IPS-18c (cell line): ENCODE measurements around the gene SLC2A6.

Experiments used
- H3K4me3 ChIP-seq: 2 replicates; pipeline ENCODE4 v1.7.0; 2013; ENCODE audit warnings: low read depth, mild to moderate bottlenecking, low read length, moderate library complexity; ENCODE audit not compliant: insufficient read depth
- H3K9me3 ChIP-seq: one replicate; pipeline ENCODE4 v1.6.1; 2013; ENCODE audit warnings: mild to moderate bottlenecking, low read length, moderate library complexity; ENCODE audit not compliant: control insufficient read depth, insufficient read depth

SLC2A6 gene

DNA sequence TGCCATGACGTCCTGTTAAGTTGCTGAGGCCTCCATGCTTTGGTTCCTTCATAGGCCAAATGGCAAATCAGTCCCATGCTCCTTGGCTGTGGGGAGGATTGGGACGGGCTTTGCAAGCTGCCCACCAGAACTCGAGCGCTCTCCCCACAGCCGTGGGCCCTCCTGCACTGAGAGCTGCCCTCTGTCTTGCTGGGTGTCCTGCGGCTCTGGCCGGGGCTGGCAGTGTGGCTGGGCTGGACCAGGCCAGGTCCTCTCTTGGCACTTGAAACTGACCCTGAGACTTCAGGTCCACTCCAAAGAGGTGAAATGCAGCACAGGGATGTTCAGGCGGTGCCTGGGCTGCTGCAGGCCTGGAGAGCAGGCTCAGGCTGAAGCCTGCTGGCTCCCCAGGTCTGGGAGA is 38.8 kb upstream of the SLC2A6 start:
- Histone ChIP-seq H3K4me3 (no peak overlapping the region), H3K9me3 (peaks cover 2% of the 10 kb centered on the region)

DNA sequence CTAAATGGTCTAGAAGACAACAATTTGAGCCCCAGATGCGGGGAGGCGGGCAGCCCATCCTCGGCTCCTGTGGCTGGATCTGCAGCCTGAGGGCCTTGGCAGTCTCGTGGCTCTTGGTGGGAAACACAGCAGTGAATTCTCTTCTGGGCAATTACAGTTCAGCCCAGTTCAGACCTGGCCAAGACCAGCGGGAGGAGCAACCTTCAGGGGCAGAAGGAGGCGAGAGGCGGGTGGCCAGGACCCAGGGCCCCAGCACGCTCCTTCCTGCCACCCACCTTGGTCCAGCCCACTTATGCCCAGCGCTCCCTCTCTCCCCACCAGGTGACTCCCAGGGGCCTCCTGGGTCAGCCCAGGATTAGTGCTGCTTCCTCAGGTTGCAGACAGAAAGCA is 38.1 kb upstream of the SLC2A6 start:
- Histone ChIP-seq H3K9me3 (no peaks in the 10 kb centered on the region), H3K4me3 (no peak overlapping the region)

DNA sequence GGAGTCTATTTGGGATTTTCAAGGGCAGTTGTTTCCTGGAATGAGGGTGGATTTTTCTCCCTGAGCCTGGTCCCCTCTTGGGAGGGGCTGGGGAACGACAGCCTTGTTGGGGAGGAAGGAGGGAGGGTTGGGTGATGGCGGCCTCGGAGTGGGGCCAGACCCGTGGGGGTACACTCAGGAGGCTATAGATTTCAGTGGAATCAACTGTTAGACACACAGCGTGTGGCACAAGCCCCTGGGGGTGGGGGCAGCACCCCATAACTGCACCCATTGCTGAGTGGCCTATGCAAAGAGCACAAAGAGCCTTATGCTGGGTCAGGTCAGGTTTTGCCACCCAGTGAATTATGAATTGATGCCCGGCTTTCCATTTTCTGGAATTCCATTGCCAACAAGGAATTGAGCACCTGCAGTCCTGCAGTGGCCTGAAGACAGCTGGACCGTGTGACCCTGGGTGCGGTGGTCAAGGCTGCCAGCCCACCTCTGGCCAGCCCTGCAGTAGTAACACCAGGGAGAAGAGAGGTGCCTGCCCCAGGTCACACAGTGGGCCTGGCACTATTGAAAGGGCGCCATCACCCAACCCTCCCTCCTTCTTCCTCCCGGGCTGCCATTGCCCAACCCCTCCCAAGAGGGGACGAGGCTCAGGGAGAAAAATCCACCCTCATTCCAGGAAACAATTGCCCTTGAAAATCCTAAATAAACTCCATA is 37.5 kb upstream of the SLC2A6 start:
- H3K4me3 ChIP-seq = no peak overlapping the region
- H3K9me3 ChIP-seq = no peaks in the 10 kb centered on the region

DNA sequence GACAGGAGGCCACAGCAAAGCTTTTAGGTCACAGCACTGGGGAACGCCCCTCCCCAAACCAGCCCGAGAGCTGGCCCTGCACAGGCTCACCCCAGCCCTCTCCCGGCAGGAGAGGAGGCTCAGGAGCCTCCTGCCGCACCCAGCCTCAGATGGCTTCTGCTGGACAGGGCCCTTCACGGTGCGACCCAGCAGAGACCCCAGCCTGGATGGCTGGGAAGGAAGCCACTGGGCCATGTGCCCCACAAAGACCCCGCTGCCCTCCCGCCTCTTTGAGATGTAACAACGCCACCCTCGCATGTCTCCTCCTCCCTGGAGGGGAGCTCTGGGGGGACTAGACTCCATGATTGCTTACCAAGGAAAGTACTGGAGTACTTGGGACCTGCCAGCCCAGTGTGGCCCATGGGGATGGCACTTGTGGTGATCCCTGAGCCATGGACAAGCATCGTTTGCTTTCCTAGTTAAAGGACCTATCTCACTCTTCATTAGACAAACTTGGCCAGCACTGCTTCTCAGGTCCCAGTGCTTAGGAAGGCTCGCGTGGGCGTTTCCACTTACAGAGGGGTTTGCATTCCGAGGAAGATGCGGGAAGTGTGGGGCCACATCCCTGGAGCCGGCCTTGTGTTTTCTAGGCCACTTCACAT is 36.8 kb upstream of the SLC2A6 start:
- Histone ChIP-seq H3K9me3 (peaks cover 2% of the 10 kb centered on the region), H3K4me3 (no peak overlapping the region)

DNA sequence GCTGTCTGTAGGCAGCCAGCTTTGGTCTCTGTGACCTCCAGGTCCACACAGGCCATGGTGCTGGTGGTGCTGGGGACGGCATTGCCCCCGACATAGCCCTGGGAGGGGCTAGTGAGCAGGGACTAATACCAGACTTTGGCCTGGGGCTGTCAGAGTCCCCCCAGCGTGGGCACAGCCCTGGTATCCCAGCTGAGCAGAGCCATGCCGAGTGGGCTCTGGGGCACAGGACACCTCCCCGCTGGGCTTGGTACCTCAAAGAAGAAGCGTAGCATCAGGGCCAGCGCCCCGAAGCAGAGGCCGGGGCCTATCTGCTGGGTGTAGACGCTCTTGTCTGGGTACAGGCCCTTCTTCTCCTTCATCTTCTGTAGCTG is 36.3 kb upstream of the SLC2A6 start:
- H3K9me3 ChIP-seq = peaks cover 2% of the 10 kb centered on the region
- no peak overlapping the region for H3K4me3 ChIP-seq

DNA sequence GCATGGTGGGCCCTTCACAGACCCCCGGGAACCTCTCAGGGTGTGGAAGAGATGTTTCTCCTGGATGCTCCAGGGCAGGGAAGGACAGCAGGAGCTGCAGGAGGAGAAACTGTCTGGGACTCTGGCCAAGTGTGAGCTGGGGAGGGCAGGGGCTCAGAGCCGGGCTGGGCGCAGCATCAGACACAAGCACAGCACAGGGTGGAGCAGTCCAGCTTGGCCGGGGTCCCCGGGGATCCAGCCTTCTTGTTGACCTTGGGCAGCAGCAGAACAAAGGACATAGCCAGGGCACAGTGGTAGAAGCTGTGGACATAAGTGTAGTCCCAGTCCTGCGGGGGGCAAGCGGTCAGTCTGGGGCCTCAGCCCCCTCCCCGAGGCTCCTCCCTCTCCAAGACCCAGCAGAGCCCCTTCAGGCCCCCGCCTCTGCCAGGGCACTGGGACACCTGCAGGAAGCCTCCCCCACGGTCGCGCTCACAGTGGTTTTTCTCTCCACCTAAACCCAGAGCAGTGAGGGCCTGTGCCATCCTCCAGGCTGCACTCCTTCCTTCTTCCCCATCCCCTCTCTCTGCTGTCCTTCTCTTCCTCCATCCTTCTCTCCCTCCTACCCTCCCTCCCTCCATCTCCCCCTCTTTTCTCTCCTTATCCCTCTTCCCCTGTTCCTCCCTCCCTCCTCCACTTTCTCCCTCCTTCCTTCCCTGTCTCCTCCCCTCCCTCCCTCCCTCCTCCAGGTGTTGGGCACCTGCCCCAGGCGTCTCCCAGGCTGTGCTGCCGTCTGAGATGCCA is 35.8 kb upstream of the SLC2A6 start:
- Histone ChIP-seq H3K9me3 (peaks cover 2% of the 10 kb centered on the region), H3K4me3 (no peak overlapping the region)

DNA sequence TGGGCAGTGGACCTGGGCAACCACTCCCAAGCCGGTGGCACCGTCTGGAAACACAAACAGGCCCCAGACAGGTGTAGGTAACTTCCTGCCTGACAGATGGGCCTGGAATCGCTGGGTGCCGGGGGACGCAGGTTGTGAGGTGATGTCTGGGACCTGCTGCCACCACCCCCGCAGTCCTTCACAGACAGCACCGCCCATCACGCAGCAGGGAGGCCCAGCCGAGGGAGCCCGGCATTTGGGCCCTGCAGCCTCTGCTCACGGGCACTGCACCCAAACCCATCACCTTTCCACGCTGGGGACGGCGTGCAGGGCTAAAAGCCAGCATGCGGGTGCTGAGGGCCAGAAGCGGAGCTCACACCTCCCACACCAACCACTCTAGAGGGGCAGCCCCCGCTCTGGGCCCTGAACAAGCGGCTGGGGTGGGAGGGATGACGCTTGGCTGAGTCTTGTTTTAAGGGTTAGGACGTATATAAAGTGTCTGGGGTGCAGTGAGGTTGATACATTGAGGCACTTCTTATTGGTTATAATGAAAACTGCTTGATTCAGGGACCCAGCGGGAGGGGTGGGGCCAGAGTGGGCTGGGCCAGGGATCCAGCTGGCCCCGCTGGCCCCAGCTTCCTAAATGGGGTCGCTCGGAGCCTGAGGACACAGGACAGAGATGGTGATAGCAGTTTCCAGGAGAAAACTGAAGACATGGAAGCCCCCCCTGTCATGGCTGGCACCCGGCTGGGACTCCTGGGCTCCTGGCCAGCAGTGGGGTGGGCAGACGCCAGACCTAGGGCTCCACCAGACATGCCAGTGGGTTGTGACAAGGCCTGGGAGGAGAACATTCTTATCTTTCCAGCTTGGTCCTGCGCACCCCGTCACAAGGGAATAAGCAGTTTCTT is 34.6 kb upstream of the SLC2A6 start:
- peaks cover 2% of the 10 kb centered on the region for H3K9me3 ChIP-seq
- no peak overlapping the region for H3K4me3 ChIP-seq

DNA sequence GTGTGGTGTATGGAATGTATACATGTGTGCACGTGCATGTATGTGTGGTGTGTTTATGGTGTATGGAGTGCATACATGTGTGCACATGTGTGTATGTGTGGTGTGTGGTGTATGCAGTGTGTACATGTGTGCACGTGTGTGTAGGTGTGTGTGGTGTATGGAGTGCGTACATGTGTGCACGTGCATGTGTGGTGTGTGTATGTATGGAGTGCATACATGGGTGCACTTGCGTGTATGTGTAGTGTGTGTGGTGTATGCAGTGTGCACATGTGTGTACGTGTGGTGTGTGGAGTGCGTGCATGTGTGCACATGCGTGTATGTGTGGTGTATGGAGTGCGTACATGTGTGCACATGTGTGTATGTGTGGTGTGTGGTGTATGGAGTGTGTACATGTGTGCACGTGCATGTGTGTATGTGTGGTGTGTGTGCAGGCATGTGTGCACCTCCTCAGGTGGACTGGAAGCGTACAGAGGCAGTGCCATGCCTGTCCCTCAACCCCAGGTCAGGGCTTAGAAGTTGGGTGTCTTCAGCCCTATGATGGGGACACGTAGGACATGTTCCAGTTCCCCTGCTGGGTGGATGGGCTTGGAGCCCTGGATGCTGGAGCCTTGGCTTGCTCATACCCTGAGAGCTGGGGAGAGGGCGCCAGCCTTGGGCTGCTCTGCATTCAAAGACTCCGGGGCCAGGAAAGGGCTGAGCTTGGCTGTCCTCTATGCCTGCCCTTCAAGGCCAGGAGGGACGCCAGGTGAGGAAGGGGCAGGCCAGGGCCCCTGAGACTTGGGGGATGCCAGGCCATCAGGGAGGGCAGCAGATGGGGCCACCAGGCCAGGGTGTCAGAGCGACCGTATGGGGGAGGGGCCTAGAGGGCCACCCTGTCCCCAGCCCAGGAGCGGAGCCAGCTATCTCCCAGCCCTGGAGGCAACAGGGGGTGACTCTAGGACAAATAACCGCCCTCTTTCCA is 33.6 kb upstream of the SLC2A6 start:
- no peak overlapping the region for H3K4me3 ChIP-seq

DNA sequence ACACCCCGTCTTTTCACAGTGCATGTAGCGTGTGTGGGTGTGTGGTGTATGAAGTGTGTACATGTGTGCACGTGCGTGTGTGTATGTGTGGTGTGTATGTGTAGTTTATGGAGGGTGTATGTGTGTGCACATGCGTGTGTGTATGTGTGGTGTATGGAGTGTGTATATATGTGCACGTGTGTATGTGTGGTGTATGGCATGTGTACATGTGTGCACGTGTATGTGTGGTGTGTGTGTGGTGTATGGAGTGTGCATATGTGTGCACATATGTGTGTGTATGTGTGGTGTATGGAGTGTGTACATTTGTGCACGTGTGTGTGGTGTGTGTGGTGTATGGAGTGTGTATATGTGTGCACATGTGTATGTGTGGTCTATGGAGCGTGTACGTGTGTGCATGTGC is 32.7 kb upstream of the SLC2A6 start:
- no peak overlapping the region for H3K4me3 ChIP-seq
- peaks cover 2% of the 10 kb centered on the region for H3K9me3 ChIP-seq

More for the DNA sequence above, 33.6 kb upstream of the SLC2A6 start:
- peaks cover 2% of the 10 kb centered on the region for H3K9me3 ChIP-seq

DNA sequence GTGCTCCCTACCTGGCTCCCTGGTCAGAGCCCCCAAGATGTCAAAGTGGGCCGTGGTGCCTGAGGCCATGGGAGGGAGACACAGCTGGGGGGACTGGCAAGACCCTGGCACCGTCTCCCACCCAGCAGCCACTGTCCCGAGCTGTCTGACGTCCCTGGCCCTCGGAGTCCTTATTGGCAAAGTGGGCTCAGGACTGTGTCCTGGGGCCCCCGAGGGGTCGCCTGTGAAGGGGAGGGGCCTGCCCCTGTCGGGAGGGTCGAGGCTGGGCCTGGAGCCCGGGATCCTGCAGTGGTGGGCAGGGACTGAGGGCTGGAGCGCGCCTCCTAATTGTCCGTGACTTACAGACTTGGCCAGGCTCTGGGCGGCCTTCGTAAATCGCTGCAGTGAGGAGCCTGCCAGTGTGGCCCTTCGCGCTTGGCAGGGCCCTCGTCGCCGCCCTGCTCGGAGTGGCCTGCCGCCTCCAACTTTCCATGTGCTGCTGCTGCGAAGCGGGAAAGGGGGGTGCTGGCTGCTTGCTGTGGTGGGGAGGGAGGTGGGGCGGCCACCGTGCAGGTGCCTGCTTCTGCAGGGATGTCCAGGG is 32.1 kb upstream of the SLC2A6 start:
- no peak overlapping the region for H3K4me3 ChIP-seq
- H3K9me3 ChIP-seq = peaks cover 2% of the 10 kb centered on the region

DNA sequence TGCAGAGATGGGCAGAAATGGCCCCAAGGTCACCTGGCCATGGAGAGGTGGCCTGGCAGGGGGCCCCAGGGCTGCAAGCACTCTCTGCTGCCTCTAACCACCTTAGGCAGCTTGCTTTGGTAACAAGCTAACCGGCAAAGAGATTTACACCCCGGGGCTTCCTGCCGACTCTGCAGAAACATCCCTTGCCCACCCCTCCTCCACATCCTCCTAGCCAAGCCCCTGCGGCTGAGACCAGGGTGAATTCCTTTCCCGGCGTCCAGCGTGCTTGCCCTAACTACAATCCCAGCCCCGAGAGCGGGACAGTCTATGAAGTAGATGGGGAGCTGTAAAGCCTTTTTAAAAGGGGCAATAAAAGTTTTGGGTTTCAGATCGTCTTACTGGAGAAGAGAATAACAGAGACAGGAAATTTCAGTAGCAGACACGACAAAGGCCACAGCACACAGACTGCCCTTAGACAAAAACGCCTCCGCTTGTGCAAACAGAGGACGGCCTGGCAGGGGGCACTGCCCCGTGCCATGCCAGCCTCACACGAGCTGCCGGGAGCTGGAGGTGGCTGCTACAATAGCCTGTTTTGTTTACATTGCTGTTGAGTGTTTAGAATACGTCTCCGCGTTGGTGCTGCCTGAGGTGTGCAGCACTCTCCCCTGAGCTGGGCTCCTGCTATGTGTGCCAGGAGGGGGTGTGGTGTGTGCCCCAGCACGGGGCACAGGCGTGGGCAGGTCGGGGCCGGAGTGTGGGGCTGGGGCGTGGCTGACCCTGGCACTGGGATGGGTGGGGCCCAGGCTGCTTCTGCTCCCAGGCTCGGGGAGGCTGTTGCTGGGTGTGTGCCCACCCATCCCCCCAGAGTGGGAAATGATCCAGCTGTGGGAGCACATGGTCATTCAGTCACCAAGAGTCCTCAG is 30.5 kb upstream of the SLC2A6 start:
- H3K4me3 ChIP-seq = no peak overlapping the region
- peaks cover 2% of the 10 kb centered on the region for H3K9me3 ChIP-seq

DNA sequence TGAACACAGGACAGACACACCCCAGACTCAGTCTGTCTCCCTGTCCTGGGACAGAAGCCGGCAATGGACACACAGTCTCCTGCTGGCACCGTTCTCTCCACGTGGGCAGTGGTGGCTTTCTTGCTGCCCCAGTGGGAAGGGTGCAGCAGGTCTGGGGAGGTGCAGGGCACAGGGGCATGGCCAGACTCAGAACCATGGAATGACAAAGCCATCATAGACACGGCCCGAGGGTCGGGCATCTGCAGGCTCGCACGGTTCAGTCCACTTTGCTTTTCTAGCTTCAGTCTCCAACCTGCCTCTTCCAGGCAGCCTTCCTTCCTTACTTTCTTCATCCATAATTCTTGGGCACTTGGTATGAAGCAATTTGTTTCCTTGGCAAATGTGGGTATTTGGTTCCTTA is 29.1 kb upstream of the SLC2A6 start:
- H3K9me3 ChIP-seq = peaks cover 2% of the 10 kb centered on the region
- H3K4me3 ChIP-seq = no peak overlapping the region

DNA sequence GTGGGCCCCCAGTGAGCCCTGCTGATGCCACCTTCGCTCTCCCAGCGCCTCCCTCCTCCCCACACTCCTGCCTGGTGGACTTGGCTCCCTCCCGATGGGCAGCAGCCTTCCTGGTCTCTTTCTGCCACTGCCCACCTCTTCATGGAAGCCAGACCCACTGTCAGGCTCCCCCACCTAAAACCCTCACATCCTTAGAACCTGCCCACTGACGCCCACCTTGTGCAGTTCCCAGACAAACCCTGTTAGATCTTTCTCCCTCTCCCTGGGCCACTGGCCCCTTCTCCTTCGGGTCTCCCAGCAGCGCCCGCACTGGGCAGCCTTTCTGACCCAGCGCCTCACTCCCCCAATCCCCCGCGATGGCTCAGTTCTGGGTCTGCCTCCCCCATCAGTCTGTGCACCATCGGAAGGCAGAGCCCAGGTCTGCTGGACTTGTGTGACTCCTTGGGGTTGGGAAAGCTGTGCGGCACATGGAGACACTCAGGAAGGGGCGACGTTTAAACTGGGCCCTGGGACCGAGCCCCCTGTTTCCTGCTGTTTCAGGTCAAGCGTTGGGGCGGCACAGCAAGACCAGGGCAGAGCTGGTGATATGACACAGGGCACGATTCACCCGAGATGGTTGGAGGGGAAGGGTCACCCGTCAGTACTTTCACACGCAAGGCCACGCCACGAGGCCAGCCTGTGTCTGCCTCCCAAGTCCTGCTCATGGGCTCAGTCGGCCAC is 28.5 kb upstream of the SLC2A6 start:
- H3K4me3 ChIP-seq = no peak overlapping the region
- H3K9me3 ChIP-seq = peaks cover 2% of the 10 kb centered on the region

DNA sequence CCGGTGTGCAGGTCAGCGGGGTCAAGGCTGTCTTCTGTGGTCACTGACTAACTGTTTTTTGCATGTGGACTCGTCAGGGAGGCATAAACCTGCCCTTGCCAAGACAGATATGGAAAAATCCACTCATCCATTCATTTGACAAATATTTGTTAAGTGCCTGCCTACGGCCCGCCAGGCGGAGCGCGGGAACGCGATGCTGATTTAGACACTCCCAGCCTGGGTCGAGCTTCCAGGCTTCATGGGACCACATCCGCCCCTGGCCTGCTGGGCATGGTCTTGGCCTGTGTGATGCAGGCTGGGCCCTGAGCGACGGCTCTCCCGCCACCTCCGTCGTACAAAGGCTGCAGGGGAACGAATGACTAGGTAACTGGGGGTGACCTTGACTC is 27.7 kb upstream of the SLC2A6 start:
- peaks cover 2% of the 10 kb centered on the region for H3K9me3 ChIP-seq
- H3K4me3 ChIP-seq = no peak overlapping the region
